Measurements from ENCODE around the gene SCN2B.

GRCh38 chr11:118117790-118118601 lies 58.4 kb downstream of the SCN2B start:
- TF ChIP-seq CTCF (IDR thresholded peaks at IDR 0.05) (no peak), ZFX (IDR thresholded peaks at IDR 0.05; ENCODE audit: borderline replicate concordance) (no peak)

Data from 22Rv1 (cell line).